ENCODE data around the gene FOXO3. TPM values are rescaled to one million over a fixed set of nuclear protein-coding genes. Genes with fewer than 3 reads are reported as not detected.

Gene FOXO3
- total RNA-seq, 2 donors from 2014 or later, result 33.4 to 61.7 TPM

DNA sequence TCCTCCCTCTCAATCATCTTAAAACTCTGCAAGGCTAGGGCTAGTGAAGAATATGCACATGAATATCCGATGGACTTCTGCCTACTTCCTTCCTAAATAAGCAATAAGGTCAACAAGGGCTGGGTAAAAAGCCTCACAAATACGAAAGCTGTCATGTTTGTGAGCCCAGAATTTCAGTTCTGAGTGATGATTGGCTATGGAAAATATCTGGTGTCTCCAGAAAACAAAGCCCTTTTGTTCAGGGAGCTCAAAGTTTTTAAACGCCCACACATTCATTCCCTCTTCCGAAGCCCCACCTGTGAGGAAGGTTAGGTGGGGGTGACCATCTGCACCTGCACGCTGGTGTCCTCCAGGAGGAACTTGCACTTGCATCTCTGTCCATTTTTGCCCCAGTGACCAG is 160.6 kb downstream of the FOXO3 start:
- Histone ChIP-seq H3K4me1 (no peaks in the 10 kb centered on the region), H3K9me3 (no peaks in the 10 kb centered on the region), H3K4me3 (no peak overlapping the region), H3K27ac (no peak overlapping the region), H3K27me3 (no peaks in the 10 kb centered on the region), H3K9ac (ENCODE audit: low read depth in 2 of 2, low read length in 2 of 2) (no peak overlapping the region), H3K36me3 (no peaks in the 10 kb centered on the region)
- no peak for DNase-seq
- intact Hi-C loops (cut with DNase I), result no loop called here
- TF ChIP-seq CTCF (IDR thresholded peaks at IDR 0.05), result no peak

DNA sequence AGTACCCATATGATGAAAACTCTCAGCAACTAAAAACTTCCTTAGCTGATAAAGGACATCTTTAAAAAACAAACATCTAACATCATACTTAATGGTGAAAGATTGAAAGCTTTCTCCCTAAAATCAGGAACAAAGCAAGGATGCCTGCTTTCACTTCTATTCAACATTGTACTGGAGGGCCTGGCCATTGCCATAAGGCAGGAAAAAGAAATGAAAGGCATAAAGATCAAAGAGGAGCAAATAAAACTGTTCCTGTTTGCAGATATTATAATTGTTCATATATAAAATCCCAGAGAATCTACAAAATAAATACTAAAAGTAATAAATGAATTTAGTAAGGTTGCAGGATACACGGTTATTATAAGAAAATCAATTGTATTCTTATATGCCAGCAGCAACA is 162.9 kb downstream of the FOXO3 start:
- Histone ChIP-seq H3K27me3 (no peaks in the 10 kb centered on the region), H3K36me3 (no peaks in the 10 kb centered on the region), H3K9ac (ENCODE audit: low read depth in 2 of 2, low read length in 2 of 2) (no peak overlapping the region), H3K9me3 (no peaks in the 10 kb centered on the region), H3K4me1 (no peaks in the 10 kb centered on the region), H3K4me3 (no peak overlapping the region), H3K27ac (no peak overlapping the region)
- no peak for TF ChIP-seq CTCF (IDR thresholded peaks at IDR 0.05)
- intact Hi-C loops (cut with DNase I), result no loop called here
- DNase-seq, result no peak

- no peak for TF ChIP-seq CTCF (IDR thresholded peaks at IDR 0.05)
- peak; percentile 3 for DNase-seq
Observed at GRCh38 chr6:108726726-108727339, 166.1 kb downstream of the FOXO3 start.

GRCh38 chr6:108727966-108728730 is 167.4 kb downstream of the FOXO3 start:
- H3K27me3 ChIP-seq, result no peaks in the 10 kb centered on the region
- no peak overlapping the region for H3K4me3 ChIP-seq
- DNase-seq, result no peak
- intact Hi-C loops (cut with DNase I), result no loop called here
- no peaks in the 10 kb centered on the region for H3K9me3 ChIP-seq
- H3K27ac ChIP-seq, result no peak overlapping the region
- no peak for TF ChIP-seq CTCF (IDR thresholded peaks at IDR 0.05)
- no peaks in the 10 kb centered on the region for H3K4me1 ChIP-seq
- no peaks in the 10 kb centered on the region for H3K36me3 ChIP-seq
- no peak overlapping the region for H3K9ac ChIP-seq (ENCODE audit: low read depth in 2 of 2, low read length in 2 of 2)

More at GRCh38 chr6:108726726-108727339, 166.1 kb downstream of the FOXO3 start:
- Histone ChIP-seq H3K27ac (no peak overlapping the region), H3K9ac (ENCODE audit: low read depth in 2 of 2, low read length in 2 of 2) (no peak overlapping the region), H3K4me1 (no peaks in the 10 kb centered on the region), H3K4me3 (no peak overlapping the region), H3K9me3 (no peaks in the 10 kb centered on the region), H3K36me3 (no peaks in the 10 kb centered on the region), H3K27me3 (no peaks in the 10 kb centered on the region)
- intact Hi-C loops (cut with DNase I), result no loop called here

- Histone ChIP-seq H3K27ac (no peak overlapping the region), H3K4me3 (no peak overlapping the region), H3K27me3 (no peaks in the 10 kb centered on the region), H3K9ac (ENCODE audit: low read depth in 2 of 2, low read length in 2 of 2) (no peak overlapping the region), H3K4me1 (no peaks in the 10 kb centered on the region), H3K36me3 (no peaks in the 10 kb centered on the region), H3K9me3 (no peaks in the 10 kb centered on the region)
- TF ChIP-seq CTCF (IDR thresholded peaks at IDR 0.05), result no peak
- intact Hi-C loops (cut with DNase I), result no loop called here
- no peak for DNase-seq
Observed at GRCh38 chr6:108728826-108729225, 168.1 kb downstream of the FOXO3 start.
